Ishikawa (cell line): ENCODE data around the gene MKNK1.

Source experiments
- CEBPB ChIP-seq: IDR thresholded peaks from 2 replicates; pipeline ENCODE4 v1.6.1; 2012
- TF ChIP-seq, protein P1 (sequence below): IDR thresholded peaks from 2 replicates; pipeline ENCODE4 v1.6.1; 2012; ENCODE audit warnings: low read depth, mild to moderate bottlenecking

DNA sequence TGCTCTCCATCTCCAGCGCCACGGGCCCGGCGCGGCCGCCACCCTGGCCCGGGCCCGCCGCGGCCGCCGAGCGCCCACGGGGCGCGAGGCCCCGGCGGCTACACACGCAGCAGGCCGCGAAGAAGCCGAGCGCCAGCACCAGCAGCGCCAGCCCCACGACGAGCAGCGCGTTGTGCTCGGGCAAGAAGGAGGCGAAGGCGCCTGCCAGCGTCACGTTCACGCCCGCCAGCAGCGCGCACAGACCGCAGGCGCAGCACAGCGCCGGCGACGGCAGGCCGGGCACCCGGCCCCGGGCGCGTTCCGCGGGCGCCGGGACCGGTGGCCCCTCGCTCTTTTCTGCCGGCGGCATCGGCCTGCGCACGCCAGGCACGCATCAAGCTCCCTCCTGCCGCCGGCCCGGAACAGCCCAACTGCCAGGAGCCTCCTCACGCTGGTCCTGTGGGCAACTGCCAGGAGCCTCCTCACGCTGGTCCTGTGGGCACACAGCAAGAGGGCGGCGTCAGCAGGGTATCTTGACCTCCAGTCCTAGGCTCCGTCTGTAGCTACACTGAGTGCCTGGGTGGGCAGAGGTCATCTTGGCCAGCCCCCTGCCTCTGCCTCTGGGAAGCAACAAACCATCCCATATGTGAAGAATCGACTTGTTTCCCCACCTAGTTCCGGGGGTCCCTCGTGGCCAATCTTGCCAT, 70.7 kb downstream of the MKNK1 start:
- TF ChIP-seq, protein P1, sequence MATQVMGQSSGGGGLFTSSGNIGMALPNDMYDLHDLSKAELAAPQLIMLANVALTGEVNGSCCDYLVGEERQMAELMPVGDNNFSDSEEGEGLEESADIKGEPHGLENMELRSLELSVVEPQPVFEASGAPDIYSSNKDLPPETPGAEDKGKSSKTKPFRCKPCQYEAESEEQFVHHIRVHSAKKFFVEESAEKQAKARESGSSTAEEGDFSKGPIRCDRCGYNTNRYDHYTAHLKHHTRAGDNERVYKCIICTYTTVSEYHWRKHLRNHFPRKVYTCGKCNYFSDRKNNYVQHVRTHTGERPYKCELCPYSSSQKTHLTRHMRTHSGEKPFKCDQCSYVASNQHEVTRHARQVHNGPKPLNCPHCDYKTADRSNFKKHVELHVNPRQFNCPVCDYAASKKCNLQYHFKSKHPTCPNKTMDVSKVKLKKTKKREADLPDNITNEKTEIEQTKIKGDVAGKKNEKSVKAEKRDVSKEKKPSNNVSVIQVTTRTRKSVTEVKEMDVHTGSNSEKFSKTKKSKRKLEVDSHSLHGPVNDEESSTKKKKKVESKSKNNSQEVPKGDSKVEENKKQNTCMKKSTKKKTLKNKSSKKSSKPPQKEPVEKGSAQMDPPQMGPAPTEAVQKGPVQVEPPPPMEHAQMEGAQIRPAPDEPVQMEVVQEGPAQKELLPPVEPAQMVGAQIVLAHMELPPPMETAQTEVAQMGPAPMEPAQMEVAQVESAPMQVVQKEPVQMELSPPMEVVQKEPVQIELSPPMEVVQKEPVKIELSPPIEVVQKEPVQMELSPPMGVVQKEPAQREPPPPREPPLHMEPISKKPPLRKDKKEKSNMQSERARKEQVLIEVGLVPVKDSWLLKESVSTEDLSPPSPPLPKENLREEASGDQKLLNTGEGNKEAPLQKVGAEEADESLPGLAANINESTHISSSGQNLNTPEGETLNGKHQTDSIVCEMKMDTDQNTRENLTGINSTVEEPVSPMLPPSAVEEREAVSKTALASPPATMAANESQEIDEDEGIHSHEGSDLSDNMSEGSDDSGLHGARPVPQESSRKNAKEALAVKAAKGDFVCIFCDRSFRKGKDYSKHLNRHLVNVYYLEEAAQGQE = no peak
- no peak for TF ChIP-seq CEBPB
